Uterus (tissue), 4 donors: ENCODE data around the gene SRBD1. TPM values are rescaled to one million over a fixed set of nuclear protein-coding genes. Genes with fewer than 3 reads are reported as not detected.

Experiments
- DNase-seq, 2 donors: peaks; one replicate each; pipeline ENCODE4 v3.0.0-alpha.2; 2019 to 2020
- H3K27ac ChIP-seq, 2 donors: fragments of 200-600 bp; sonication (generic); 1 replicate in 1 of 2; 2 replicates in 1 of 2; pipeline ENCODE4 v1.5.1; 2016 to 2018
- H3K27me3 ChIP-seq, 2 donors: fragments of 200-600 bp; sonication (generic); one replicate each; pipeline ENCODE4 v1.5.1; 2018 to 2019; ENCODE audit warnings: control low read depth in 1 of 2
- H3K36me3 ChIP-seq, 2 donors: fragments of 200-600 bp; sonication (generic); one replicate each; pipeline ENCODE4 v1.5.1; 2019; ENCODE audit warnings: control low read depth in 1 of 2
- H3K4me1 ChIP-seq, 2 donors: fragments of 200-600 bp; sonication (generic); one replicate each; pipeline ENCODE4 v1.5.1; 2018 to 2019; ENCODE audit warnings: control low read depth in 1 of 2
- H3K4me3 ChIP-seq, 2 donors: fragments of 200-600 bp; sonication (generic); 1 replicate in 1 of 2; 2 replicates in 1 of 2; pipeline ENCODE4 v1.5.1; 2018 to 2019; ENCODE audit warnings: mild to moderate bottlenecking in 1 of 2
- H3K9me3 ChIP-seq, 2 donors: fragments of 200-600 bp; sonication (generic); one replicate each; pipeline ENCODE4 v1.5.1; 2019; ENCODE audit warnings: control low read depth in 1 of 2
- CTCF ChIP-seq, 4 experiments: fragments of 200-600 bp in 2 of 4; fragments of 450-650 bp in 2 of 4; sonication (generic) in 2 of 4; IDR thresholded peaks; one replicate each; pipeline ENCODE4 v1.5.1; 2016 to 2019; ENCODE audit warnings: antibody characterized with exemption in 4 of 4, mild to moderate bottlenecking in 2 of 4, moderate library complexity in 1 of 4
- POLR2A ChIP-seq, 2 donors: fragments of 450-650 bp; IDR thresholded peaks; one replicate each; pipeline ENCODE4 v1.6.1; 2016; ENCODE audit warnings: antibody characterized with exemption in 2 of 2, mild to moderate bottlenecking in 1 of 2, moderate library complexity in 1 of 2
- intact Hi-C: fragments of 100-400 bp; cut with DNase I; formaldehyde crosslinking; loops from one replicate; pipeline ENCODE4 v1.15.1; 2023; ENCODE audit warnings: low total_unique reads
- total RNA-seq, 4 donors: library from RNA; depleted of rRNA in 3 of 4; stranded (reverse); fragments of >200 nt in 3 of 4; gene quantifications; one replicate each; pipeline versions ENCODE4 v1.1.0 to v1.2.4, GENCODE V29; 2014 to 2023
- donor health status: DM: yes; HTN: yes; CAD: no.

Gene SRBD1
- total RNA-seq, 4 donors from 2014 or later = 13.1 to 65.8 (median 34.0) TPM

- peak overlapping the region; percentile 30 to 33 for H3K4me3 ChIP-seq
- no peaks in the 10 kb centered on the region for H3K36me3 ChIP-seq
- intact Hi-C loops = loop anchor here (5.0 kb wide), 2 partner anchors 133 to 293 kb away; no protein-coding TSS in a partner anchor
- TF ChIP-seq CTCF (IDR thresholded peaks at IDR 0.05) (peak; percentile 75 to 99 (median 98)), POLR2A (IDR thresholded peaks at IDR 0.05) (peak in 1 of 2 donors; percentile 34)
- no peaks in the 10 kb centered on the region for H3K9me3 ChIP-seq
- peak; percentile 44 to 74 for DNase-seq
- H3K4me1 ChIP-seq = no peaks in the 10 kb centered on the region
- no peaks in the 10 kb centered on the region for H3K27me3 ChIP-seq
- peak overlapping the region in 1 of 2 donors; percentile 34 for H3K27ac ChIP-seq
Observed at GRCh38 chr2:45643543-45644542, 32.8 kb upstream of the SRBD1 start.

- intact Hi-C loops = loop anchor here (5.0 kb wide), 2 partner anchors 134 to 294 kb away; no protein-coding TSS in a partner anchor
- H3K36me3 ChIP-seq = no peaks in the 10 kb centered on the region
- no peaks in the 10 kb centered on the region for H3K9me3 ChIP-seq
- H3K4me3 ChIP-seq = peak overlapping the region; percentile 30 to 33
- H3K27me3 ChIP-seq = no peaks in the 10 kb centered on the region
- DNase-seq = peak; percentile 21 to 27
- no peak for TF ChIP-seq POLR2A (IDR thresholded peaks at IDR 0.05)
- TF ChIP-seq CTCF (IDR thresholded peaks at IDR 0.05) = no peak
- no peaks in the 10 kb centered on the region for H3K4me1 ChIP-seq
- peak overlapping the region in 1 of 2 donors; percentile 34 for H3K27ac ChIP-seq
Observed at GRCh38 chr2:45643095-45643494, 32.0 kb upstream of the SRBD1 start.

GRCh38 chr2:45640576-45640975, 29.5 kb upstream of the SRBD1 start:
- H3K36me3 ChIP-seq = no peaks in the 10 kb centered on the region
- no peaks in the 10 kb centered on the region for H3K9me3 ChIP-seq
- no peak for DNase-seq
- H3K27me3 ChIP-seq = no peaks in the 10 kb centered on the region
- no peak overlapping the region for H3K4me3 ChIP-seq
- intact Hi-C loops = loop anchor here (5.0 kb wide), 2 partner anchors 137 to 297 kb away; no protein-coding TSS in a partner anchor
- no peak overlapping the region for H3K27ac ChIP-seq
- TF ChIP-seq CTCF (IDR thresholded peaks at IDR 0.05) = no peak
- no peak for TF ChIP-seq POLR2A (IDR thresholded peaks at IDR 0.05)
- no peaks in the 10 kb centered on the region for H3K4me1 ChIP-seq

GRCh38 chr2:45637440-45637839, 26.4 kb upstream of the SRBD1 start:
- TF ChIP-seq CTCF (IDR thresholded peaks at IDR 0.05) = no peak
- no peak for TF ChIP-seq POLR2A (IDR thresholded peaks at IDR 0.05)
- Histone ChIP-seq H3K27ac (no peak overlapping the region), H3K4me1 (no peaks in the 10 kb centered on the region), H3K36me3 (no peaks in the 10 kb centered on the region), H3K4me3 (no peak overlapping the region), H3K27me3 (no peaks in the 10 kb centered on the region), H3K9me3 (no peaks in the 10 kb centered on the region)
- intact Hi-C loops = no loop called here
- DNase-seq = no peak

GRCh38 chr2:45636008-45636407, 24.9 kb upstream of the SRBD1 start:
- no peak for DNase-seq
- no peak for TF ChIP-seq POLR2A (IDR thresholded peaks at IDR 0.05)
- no peak for TF ChIP-seq CTCF (IDR thresholded peaks at IDR 0.05)
- no peaks in the 10 kb centered on the region for H3K9me3 ChIP-seq

More at GRCh38 chr2:45636008-45636407, 24.9 kb upstream of the SRBD1 start:
- H3K27me3 ChIP-seq = no peaks in the 10 kb centered on the region
- H3K4me3 ChIP-seq = no peak overlapping the region
- no peaks in the 10 kb centered on the region for H3K4me1 ChIP-seq
- H3K36me3 ChIP-seq = no peaks in the 10 kb centered on the region
- H3K27ac ChIP-seq = no peak overlapping the region
- intact Hi-C loops = no loop called here
